A673 (cell line): ENCODE measurements around the gene CORO6. TPM values are rescaled to one million over a fixed set of nuclear protein-coding genes. Genes with fewer than 3 reads are reported as not detected.

Source experiments
- BruUV-seq: library from RNA; stranded (reverse); fragments of 400-500 nt; replicated peaks from 2 replicates; lab custom pipeline; 2021; lab: Mats Ljungman, UMichigan
- CTCF ChIA-PET: fragments of 300-600 bp; sonication (Branson Sonifier 250); formaldehyde crosslinking; loops from one replicate; lab custom pipeline; 2022; ENCODE audit warnings: antibody characterized with exemption; lab: Charles Lee
- POLR2A ChIA-PET: fragments of 300-600 bp; sonication (Branson Sonifier 250); formaldehyde crosslinking; loops from one replicate; lab custom pipeline; 2022; ENCODE audit warnings: antibody characterized with exemption; ENCODE audit not compliant: low non-redundant PET; lab: Charles Lee
- DNase-seq: peaks from one replicate; pipeline ENCODE4 v3.0.0-alpha.2; 2015; ENCODE audit warnings: low spot score
- H3K27ac ChIP-seq: fragments of 200-600 bp; sonication (generic); 2 replicates; pipeline ENCODE4 v1.5.1; 2016; ENCODE audit warnings: mixed run types, low read depth, mild to moderate bottlenecking, mixed read lengths, antibody characterized with exemption, low read length; ENCODE audit not compliant: poor library complexity, severe bottlenecking
- H3K27me3 ChIP-seq: fragments of 200-600 bp; sonication (generic); replicated peaks from 2 replicates; pipeline ENCODE4 v1.6.1; 2017; ENCODE audit warnings: mixed run types, low read depth, mild to moderate bottlenecking, mixed read lengths, antibody characterized with exemption, low read length; ENCODE audit not compliant: insufficient read depth, poor library complexity
- H3K36me3 ChIP-seq: fragments of 200-600 bp; sonication (generic); 2 replicates; pipeline ENCODE4 v1.6.1; 2016; ENCODE audit warnings: mixed run types, mild to moderate bottlenecking, mixed read lengths, antibody characterized with exemption, low read length; ENCODE audit not compliant: insufficient read depth, poor library complexity, severe bottlenecking
- H3K4me1 ChIP-seq: fragments of 200-600 bp; sonication (generic); 2 replicates; pipeline ENCODE4 v1.6.1; 2017; ENCODE audit warnings: mixed run types, mild to moderate bottlenecking, mixed read lengths, antibody characterized with exemption, low read length; ENCODE audit not compliant: insufficient read depth, poor library complexity, severe bottlenecking
- H3K4me3 ChIP-seq: fragments of 200-600 bp; sonication (generic); 2 replicates; pipeline ENCODE4 v1.5.1; 2016; ENCODE audit warnings: low read depth, mixed run types, mild to moderate bottlenecking, mixed read lengths, low read length; ENCODE audit not compliant: poor library complexity, severe bottlenecking
- H3K9me3 ChIP-seq: fragments of 200-600 bp; sonication (generic); 2 replicates; pipeline ENCODE4 v1.6.1; 2016; ENCODE audit warnings: mixed run types, low read depth, mild to moderate bottlenecking, mixed read lengths, antibody characterized with exemption, low read length; ENCODE audit not compliant: poor library complexity, severe bottlenecking
- EZH2 ChIP-seq: fragments of 200-600 bp; sonication (generic); IDR thresholded peaks from 2 replicates; pipeline ENCODE4 v1.6.1; 2017; ENCODE audit warnings: borderline replicate concordance, low read depth, mild to moderate bottlenecking, mixed read lengths, antibody characterized with exemption, low read length; ENCODE audit not compliant: poor library complexity, severe bottlenecking
- intact Hi-C: fragments of 100-400 bp; cut with micrococcal nuclease; formaldehyde crosslinking; loops from one replicate; pipeline ENCODE4 v1.10.0; 2022; ENCODE audit not compliant: unreplicated experiment
- total RNA-seq: library from RNA; stranded (reverse); gene quantifications from 2 replicates; pipeline ENCODE4 v1.2.3, GENCODE V29; 2021
- TF ChIP-seq, protein P1 (sequence below): fragments of 300-800, 200-600 bp; sonication (generic); conservative IDR thresholded peaks from 2 replicates; pipeline ENCODE4 v1.5.1; 2017; ENCODE audit warnings: low read depth, mild to moderate bottlenecking, antibody characterized with exemption, low read length, moderate library complexity, mixed read lengths

The CORO6 gene
- total RNA-seq, 1 experiment from 2014 or later, result 19.7 TPM

DNA sequence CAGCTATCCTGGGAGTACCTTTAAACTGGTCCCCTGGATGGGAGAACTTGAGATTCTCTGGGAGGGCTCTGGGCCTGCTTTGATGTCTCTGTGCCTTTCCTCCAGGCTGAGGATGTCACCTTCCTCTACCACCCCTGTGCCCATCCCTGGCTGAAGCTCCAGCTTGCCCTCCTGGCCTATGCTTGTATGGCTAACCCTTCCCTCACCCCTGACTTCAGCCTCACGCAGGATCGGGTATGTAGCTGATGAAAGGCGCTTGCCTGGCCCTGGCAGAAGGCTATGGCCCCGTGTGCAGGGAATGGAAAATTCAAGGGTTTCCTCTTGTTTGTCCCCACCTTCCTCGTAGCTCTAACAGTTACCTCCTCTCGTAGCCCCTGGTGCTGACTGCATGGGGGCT lies 51.2 kb downstream of the CORO6 start:
- no peaks in the 10 kb centered on the region for H3K9me3 ChIP-seq
- peaks cover 19% of the 10 kb centered on the region for H3K4me1 ChIP-seq
- BruUV-seq, result no TSS peak
- no peaks in the 10 kb centered on the region for H3K27me3 ChIP-seq
- no peak overlapping the region for H3K27ac ChIP-seq
- intact Hi-C loops, result no loop called here
- DNase-seq, result no peak
- POLR2A ChIA-PET, result no interaction called here
- TF ChIP-seq EZH2, result no peak
- TF ChIP-seq, protein P1, sequence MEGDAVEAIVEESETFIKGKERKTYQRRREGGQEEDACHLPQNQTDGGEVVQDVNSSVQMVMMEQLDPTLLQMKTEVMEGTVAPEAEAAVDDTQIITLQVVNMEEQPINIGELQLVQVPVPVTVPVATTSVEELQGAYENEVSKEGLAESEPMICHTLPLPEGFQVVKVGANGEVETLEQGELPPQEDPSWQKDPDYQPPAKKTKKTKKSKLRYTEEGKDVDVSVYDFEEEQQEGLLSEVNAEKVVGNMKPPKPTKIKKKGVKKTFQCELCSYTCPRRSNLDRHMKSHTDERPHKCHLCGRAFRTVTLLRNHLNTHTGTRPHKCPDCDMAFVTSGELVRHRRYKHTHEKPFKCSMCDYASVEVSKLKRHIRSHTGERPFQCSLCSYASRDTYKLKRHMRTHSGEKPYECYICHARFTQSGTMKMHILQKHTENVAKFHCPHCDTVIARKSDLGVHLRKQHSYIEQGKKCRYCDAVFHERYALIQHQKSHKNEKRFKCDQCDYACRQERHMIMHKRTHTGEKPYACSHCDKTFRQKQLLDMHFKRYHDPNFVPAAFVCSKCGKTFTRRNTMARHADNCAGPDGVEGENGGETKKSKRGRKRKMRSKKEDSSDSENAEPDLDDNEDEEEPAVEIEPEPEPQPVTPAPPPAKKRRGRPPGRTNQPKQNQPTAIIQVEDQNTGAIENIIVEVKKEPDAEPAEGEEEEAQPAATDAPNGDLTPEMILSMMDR, result no peak
- no peak overlapping the region for H3K4me3 ChIP-seq
- peaks cover 35% of the 10 kb centered on the region for H3K36me3 ChIP-seq
- CTCF ChIA-PET, result no interaction called here

- Histone ChIP-seq H3K9me3 (no peaks in the 10 kb centered on the region), H3K4me3 (no peak overlapping the region), H3K36me3 (peaks cover 26% of the 10 kb centered on the region), H3K27ac (no peak overlapping the region), H3K4me1 (peaks cover 19% of the 10 kb centered on the region), H3K27me3 (no peaks in the 10 kb centered on the region)
- no peak for TF ChIP-seq EZH2
- TF ChIP-seq, protein P1, result no peak
- DNase-seq, result no peak
- POLR2A ChIA-PET, result no interaction called here
- TSS peak; percentile 50 for BruUV-seq
- CTCF ChIA-PET, result no interaction called here
- intact Hi-C loops, result no loop called here
These were observed 52.2 kb downstream of the CORO6 start for GRCh38 chr17:29570521-29570920.

DNA sequence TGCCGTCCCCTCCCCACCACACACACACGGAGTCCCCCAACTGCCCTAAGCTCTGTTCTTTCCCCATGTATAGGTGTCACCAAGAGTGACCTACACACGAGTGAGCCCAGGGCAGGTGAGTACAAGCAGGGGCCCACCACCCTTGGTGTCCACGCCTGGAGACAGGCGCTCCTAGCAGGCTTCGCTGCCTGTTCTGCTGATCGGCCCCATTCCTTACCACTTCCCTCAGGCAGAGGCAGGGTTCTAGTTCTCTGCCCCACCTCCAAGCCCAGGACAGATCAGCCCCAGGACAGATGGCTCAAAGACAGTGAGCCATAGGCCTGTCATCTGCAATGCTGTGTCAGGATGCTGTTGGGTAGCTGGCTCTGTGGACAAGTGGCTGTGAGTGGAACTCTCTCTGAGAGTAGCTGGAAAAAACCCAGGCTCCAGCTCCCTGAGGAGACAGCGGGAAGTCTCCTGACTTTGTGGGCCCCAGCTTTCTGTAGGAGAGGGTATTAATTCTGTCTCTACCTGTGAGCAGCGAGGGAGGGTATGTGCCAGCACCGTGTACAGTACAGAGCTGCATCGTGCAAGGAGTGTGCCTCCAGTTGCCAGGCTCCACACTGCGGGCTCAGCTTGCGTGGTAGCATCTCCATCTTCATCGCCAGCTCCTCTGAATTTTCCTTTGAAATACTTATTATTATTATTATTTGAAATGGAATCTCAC lies 53.3 kb downstream of the CORO6 start:
- Histone ChIP-seq H3K27me3 (no peaks in the 10 kb centered on the region), H3K4me3 (peak overlapping the region; percentile 83), H3K9me3 (no peaks in the 10 kb centered on the region), H3K27ac (peak overlapping the region; percentile 88), H3K4me1 (peaks cover 19% of the 10 kb centered on the region), H3K36me3 (peaks cover 14% of the 10 kb centered on the region)
- intact Hi-C loops, result loop anchor here (2.0 to 10.0 kb wide), 2 partner anchors 55 to 199 kb away; partner anchors contain the start of gene CORO6
- no peak for DNase-seq
- ChIA-PET CTCF (no interaction called here), POLR2A (interaction anchor here (0.6 kb wide), 1 partner anchor 9 kb away, joined by 3 read pairs; no protein-coding TSS in a partner anchor)
- TF ChIP-seq, protein P1, result no peak
- TF ChIP-seq EZH2, result no peak
- TSS peak; percentile 46 for BruUV-seq
